GM19099 (cell line): ENCODE results near the gene EYA2.

Experiments used
- POLR2A ChIP-seq: IDR thresholded peaks from 3 replicates; pipeline ENCODE4 v1.6.1; 2011; ENCODE audit warnings: low read depth; ENCODE audit not compliant: insufficient read length; ENCODE audit errors: extremely low read depth

EYA2 gene

GRCh38 chr20:47237715-47238114, 343.1 kb downstream of the EYA2 start:
- no peak for TF ChIP-seq POLR2A
